DOHH2 (cell line): ENCODE measurements around the gene NLE1.

Experiments
- H3F3A ChIP-seq: fragments of 200-600 bp; sonication (generic), shearing (Covaris generic); 2 replicates; pipeline ENCODE4 v1.6.0; 2016; ENCODE audit warnings: antibody characterized with exemption, mild to moderate bottlenecking; ENCODE audit not compliant: control insufficient read depth, insufficient read depth
- H3K27ac ChIP-seq: fragments of 200-600 bp; sonication (generic); 2 replicates; pipeline ENCODE4 v1.5.1; 2014; ENCODE audit warnings: low read depth, mild to moderate bottlenecking, low read length, moderate library complexity
- H3K27me3 ChIP-seq: fragments of 200-600 bp; sonication (generic); 2 replicates; pipeline ENCODE4 v1.6.1; 2014; ENCODE audit warnings: mild to moderate bottlenecking, low read length, mixed read lengths; ENCODE audit not compliant: control insufficient read depth
- H3K36me3 ChIP-seq: fragments of 200-600 bp; sonication (generic); 2 replicates; pipeline ENCODE4 v1.6.1; 2014; ENCODE audit warnings: mild to moderate bottlenecking, low read length, moderate library complexity, mixed read lengths; ENCODE audit not compliant: control insufficient read depth
- H3K4me1 ChIP-seq: fragments of 200-600 bp; sonication (generic); 2 replicates; pipeline ENCODE4 v1.6.1; 2014; ENCODE audit warnings: mild to moderate bottlenecking, low read length, mixed read lengths; ENCODE audit not compliant: control insufficient read depth
- H3K4me2 ChIP-seq: fragments of 200-600 bp; sonication (generic); 2 replicates; pipeline ENCODE4 v1.6.0; 2014; ENCODE audit warnings: mild to moderate bottlenecking, low read length, moderate library complexity
- H3K4me3 ChIP-seq: fragments of 200-600 bp; sonication (generic); 2 replicates; pipeline ENCODE4 v1.5.1; 2014; ENCODE audit warnings: mild to moderate bottlenecking, low read length, mixed read lengths
- H3K79me2 ChIP-seq: fragments of 200-600 bp; sonication (generic); 2 replicates; pipeline ENCODE4 v1.6.1; 2014; ENCODE audit warnings: mild to moderate bottlenecking, low read length, mixed read lengths; ENCODE audit not compliant: control insufficient read depth
- H3K9me2 ChIP-seq: fragments of 200-600 bp; sonication (generic); replicated peaks from 2 replicates; pipeline ENCODE4 v1.6.1; 2014; ENCODE audit warnings: mild to moderate bottlenecking, low read length, mixed read lengths; ENCODE audit not compliant: control insufficient read depth
- H3K9me3 ChIP-seq: fragments of 200-600 bp; sonication (generic); 2 replicates; pipeline ENCODE4 v1.6.1; 2014; ENCODE audit warnings: antibody characterized with exemption, low read length, mixed read lengths; ENCODE audit not compliant: control insufficient read depth, insufficient read depth
- H4K20me1 ChIP-seq: fragments of 200-600 bp; sonication (generic); 2 replicates; pipeline ENCODE4 v1.6.0; 2014; ENCODE audit warnings: low read depth, mild to moderate bottlenecking, antibody characterized with exemption, low read length, moderate library complexity; ENCODE audit not compliant: control insufficient read depth, insufficient read depth
- CTCF ChIP-seq: fragments of 200-600 bp; sonication (generic); IDR thresholded peaks from one replicate; pipeline ENCODE4 v1.5.1; 2014; ENCODE audit warnings: antibody characterized with exemption, mild to moderate bottlenecking, low read depth, low read length; ENCODE audit not compliant: poor library complexity, severe bottlenecking
- EZH2phosphoT487 ChIP-seq: fragments of 200-600 bp; sonication (generic); IDR thresholded peaks from 2 replicates; pipeline ENCODE4 v1.6.1; 2017; ENCODE audit warnings: borderline replicate concordance, mild to moderate bottlenecking, antibody characterized with exemption, low read length, moderate library complexity, mixed read lengths

Gene NLE1

GRCh38 chr17:35188111-35188510, 46.0 kb upstream of the NLE1 start:
- Histone ChIP-seq H4K20me1 (no peaks in the 10 kb centered on the region), H3K79me2 (no peaks in the 10 kb centered on the region), H3K27ac (no peak overlapping the region), H3K36me3 (no peaks in the 10 kb centered on the region), H3K4me3 (no peak overlapping the region), H3F3A (no peaks in the 10 kb centered on the region), H3K4me1 (no peaks in the 10 kb centered on the region), H3K27me3 (peaks cover 35% of the 10 kb centered on the region), H3K9me2 (no peaks in the 10 kb centered on the region), H3K9me3 (no peaks in the 10 kb centered on the region), H3K4me2 (no peak overlapping the region)
- TF ChIP-seq CTCF (no peak), EZH2phosphoT487 (no peak)

- Histone ChIP-seq H3K27ac (no peak overlapping the region), H3K36me3 (no peaks in the 10 kb centered on the region), H3K79me2 (no peaks in the 10 kb centered on the region), H3K9me3 (no peaks in the 10 kb centered on the region), H4K20me1 (no peaks in the 10 kb centered on the region), H3F3A (no peaks in the 10 kb centered on the region), H3K9me2 (no peaks in the 10 kb centered on the region), H3K4me3 (no peak overlapping the region), H3K4me2 (no peak overlapping the region), H3K4me1 (no peaks in the 10 kb centered on the region), H3K27me3 (peaks cover 35% of the 10 kb centered on the region)
- TF ChIP-seq EZH2phosphoT487 (no peak), CTCF (no peak)
These were observed 45.4 kb upstream of the NLE1 start for GRCh38 chr17:35187481-35187880.

- Histone ChIP-seq H3K9me3 (no peaks in the 10 kb centered on the region), H3K79me2 (no peaks in the 10 kb centered on the region), H3F3A (no peaks in the 10 kb centered on the region), H3K27ac (no peak overlapping the region), H3K4me2 (no peak overlapping the region), H3K4me3 (no peak overlapping the region), H3K4me1 (no peaks in the 10 kb centered on the region), H3K27me3 (peaks cover 35% of the 10 kb centered on the region), H3K36me3 (no peaks in the 10 kb centered on the region), H4K20me1 (no peaks in the 10 kb centered on the region), H3K9me2 (no peaks in the 10 kb centered on the region)
- TF ChIP-seq CTCF (no peak), EZH2phosphoT487 (no peak)
These were observed 43.7 kb upstream of the NLE1 start for GRCh38 chr17:35185849-35186248.

DNA sequence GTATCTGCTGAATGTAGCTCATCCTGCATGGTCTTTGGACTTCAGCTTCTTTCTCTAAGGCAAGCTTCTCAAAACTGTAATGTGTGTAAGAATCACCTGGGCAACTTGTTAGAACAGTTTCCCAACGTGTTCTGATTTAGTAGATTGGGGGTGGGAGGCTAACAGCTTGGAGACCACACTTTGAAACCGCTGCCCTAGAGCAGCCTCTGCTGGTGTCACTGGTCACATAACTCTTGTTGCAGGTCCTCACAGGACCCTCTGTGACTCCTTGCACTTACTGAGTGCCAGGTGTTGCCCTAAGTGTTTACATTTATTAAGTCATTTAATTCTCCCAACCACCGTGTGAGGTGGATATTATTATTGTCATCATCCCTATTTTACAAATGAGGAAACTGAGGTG, 42.2 kb upstream of the NLE1 start:
- TF ChIP-seq CTCF, result no peak
- TF ChIP-seq EZH2phosphoT487, result no peak
- no peak overlapping the region for H3K4me2 ChIP-seq
- H3K9me2 ChIP-seq, result no peaks in the 10 kb centered on the region
- no peaks in the 10 kb centered on the region for H3K4me1 ChIP-seq
- H3K36me3 ChIP-seq, result no peaks in the 10 kb centered on the region
- no peaks in the 10 kb centered on the region for H3K79me2 ChIP-seq
- no peak overlapping the region for H3K4me3 ChIP-seq
- no peaks in the 10 kb centered on the region for H3K9me3 ChIP-seq
- no peaks in the 10 kb centered on the region for H3F3A ChIP-seq
- H4K20me1 ChIP-seq, result no peaks in the 10 kb centered on the region
- H3K27ac ChIP-seq, result no peak overlapping the region
- H3K27me3 ChIP-seq, result peaks cover 35% of the 10 kb centered on the region
